PFSK-1 (cell line): ENCODE results near the gene IQSEC2.

Experiments used
- FOXP2 ChIP-seq: optimal IDR thresholded peaks from 2 replicates; pipeline ENCODE3; 2011; ENCODE audit warnings: borderline replicate concordance, control low read depth, inconsistent platforms; ENCODE audit not compliant: insufficient read depth; ENCODE audit errors: extremely low read length, extremely low read depth
- POLR2AphosphoS5 ChIP-seq: IDR thresholded peaks from 2 replicates; pipeline ENCODE4 v1.6.1; 2012; ENCODE audit warnings: low read depth, mild to moderate bottlenecking, control low read depth, low read length, moderate library complexity
- REST ChIP-seq, 2 experiments: IDR thresholded peaks; 2 replicates each; pipeline versions ENCODE4 v1.6.1 to v1.8.0; 2011 to 2012; ENCODE audit warnings: low read depth in 2 of 2, low read length in 2 of 2, control low read depth in 1 of 2, inconsistent platforms in 1 of 2, mild to moderate bottlenecking in 1 of 2, moderate library complexity in 1 of 2; ENCODE audit not compliant: insufficient read depth in 1 of 2
- SIN3A ChIP-seq: IDR thresholded peaks from 2 replicates; pipeline ENCODE4 v1.6.1; 2012; ENCODE audit warnings: mild to moderate bottlenecking, low read length, moderate library complexity, borderline replicate concordance; ENCODE audit not compliant: insufficient read depth
- TAF1 ChIP-seq: IDR thresholded peaks from 2 replicates; pipeline ENCODE4 v1.6.1; 2012; ENCODE audit warnings: low read length, control low read depth, borderline replicate concordance; ENCODE audit not compliant: insufficient read depth

Gene IQSEC2

GRCh38 chrX:53303195-53303594 is 21.8 kb upstream of the IQSEC2 start:
- TF ChIP-seq TAF1 (no peak), SIN3A (no peak), FOXP2 (no peak), REST (IDR thresholded peaks at IDR 0.05; ENCODE audit: insufficient read depth in 1 of 2, low read depth in 2 of 2, low read length in 2 of 2) (no peak), POLR2AphosphoS5 (no peak)

DNA sequence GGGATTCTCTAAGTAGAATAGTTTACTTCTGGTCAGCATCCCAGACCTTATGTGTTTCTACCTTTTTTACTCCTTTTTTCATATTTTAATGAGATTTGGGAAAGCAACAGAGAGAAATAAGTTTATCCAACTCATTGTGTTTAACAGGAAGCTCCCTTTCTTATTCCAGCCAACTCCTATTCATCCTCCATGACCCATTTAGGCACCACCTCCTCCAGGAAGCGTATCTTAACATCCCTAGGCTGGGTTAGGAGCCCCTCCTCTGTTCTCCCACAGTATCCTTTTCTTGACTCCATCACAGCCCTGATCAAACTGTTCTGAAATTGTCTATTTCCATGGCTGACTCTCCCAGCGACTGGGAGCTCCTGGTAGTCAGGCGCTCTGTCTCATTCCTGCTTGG is 18.8 kb upstream of the IQSEC2 start:
- TF ChIP-seq TAF1: no peak
- TF ChIP-seq REST (IDR thresholded peaks at IDR 0.05; ENCODE audit: insufficient read depth in 1 of 2, low read depth in 2 of 2, low read length in 2 of 2): no peak
- no peak for TF ChIP-seq SIN3A
- no peak for TF ChIP-seq POLR2AphosphoS5
- TF ChIP-seq FOXP2: no peak

- TF ChIP-seq REST (IDR thresholded peaks at IDR 0.05; ENCODE audit: insufficient read depth in 1 of 2, low read depth in 2 of 2, low read length in 2 of 2) (no peak), POLR2AphosphoS5 (no peak), SIN3A (no peak), TAF1 (no peak), FOXP2 (no peak)
Observed at GRCh38 chrX:53294024-53294648, 12.8 kb upstream of the IQSEC2 start.

GRCh38 chrX:53291596-53291995 is 10.2 kb upstream of the IQSEC2 start:
- no peak for TF ChIP-seq TAF1
- no peak for TF ChIP-seq POLR2AphosphoS5
- TF ChIP-seq FOXP2: no peak
- TF ChIP-seq REST (IDR thresholded peaks at IDR 0.05; ENCODE audit: insufficient read depth in 1 of 2, low read depth in 2 of 2, low read length in 2 of 2): no peak
- no peak for TF ChIP-seq SIN3A
